Measurements from ENCODE around the gene MTHFD2L. TPM values are rescaled to one million over a fixed set of nuclear protein-coding genes. Genes with fewer than 3 reads are reported as not detected.

The MTHFD2L gene
- total RNA-seq, 1 experiment from 2014 or later = 11.6 TPM

GRCh38 chr4:74202062-74202586 lies 44.2 kb downstream of the MTHFD2L start:
- Histone ChIP-seq H3K23me2 (ENCODE audit: insufficient read length, low read depth, low read length, poor library complexity, severe bottlenecking) (no peaks in the 10 kb centered on the region), H2BK5ac (ENCODE audit: insufficient read length, low read length) (no peak overlapping the region), H3K4me1 (ENCODE audit: insufficient read depth, low read length) (no peaks in the 10 kb centered on the region), H3K4ac (ENCODE audit: low read depth, low read length) (no peak overlapping the region), H2BK15ac (ENCODE audit: low read depth, low read length) (no peak overlapping the region), H3K56ac (ENCODE audit: insufficient read length, low read depth, low read length) (no peak overlapping the region), H3K4me2 (ENCODE audit: insufficient read depth, insufficient read length, low read length) (no peak overlapping the region), H3K27ac (ENCODE audit: insufficient read length, low read depth, low read length) (no peak overlapping the region), H2AFZ (ENCODE audit: low read length) (no peak overlapping the region), H3K9ac (ENCODE audit: extremely low read depth, insufficient read length, low read length) (no peak overlapping the region), H3K9me3 (ENCODE audit: control insufficient read depth, low read depth, low read length) (no peaks in the 10 kb centered on the region), H3K23ac (ENCODE audit: insufficient read length, low read depth, low read length) (no peak overlapping the region), H4K91ac (ENCODE audit: insufficient read length, low read depth, low read length) (no peak overlapping the region), H4K8ac (replicated peaks; ENCODE audit: insufficient read length, low read depth, low read length) (no peak overlapping the region), H3K18ac (ENCODE audit: insufficient read length, low read depth, low read length) (no peak overlapping the region), H3K79me1 (ENCODE audit: insufficient read depth, low read depth, low read length, poor library complexity, severe bottlenecking) (no peaks in the 10 kb centered on the region), H4K5ac (ENCODE audit: insufficient read length, low read depth, low read length) (no peak overlapping the region), H3K79me2 (ENCODE audit: insufficient read depth, low read length) (no peaks in the 10 kb centered on the region), H3K14ac (ENCODE audit: insufficient read depth, low read length) (no peak overlapping the region), H3T11ph (ENCODE audit: low read length) (no peak overlapping the region), H4K20me1 (ENCODE audit: control insufficient read depth, insufficient read depth, insufficient read length) (no peaks in the 10 kb centered on the region), H3K27me3 (ENCODE audit: insufficient read depth, low read length) (no peaks in the 10 kb centered on the region), H2BK12ac (ENCODE audit: insufficient read length, low read depth, low read length) (no peak overlapping the region), H2BK20ac (ENCODE audit: low read depth, low read length, poor library complexity, severe bottlenecking) (no peak overlapping the region), H2AK5ac (ENCODE audit: insufficient read length, low read length) (no peak overlapping the region), H2BK120ac (ENCODE audit: low read depth, low read length, poor library complexity, severe bottlenecking) (no peak overlapping the region)
- DNase-seq = no peak
- no peaks in the 10 kb centered on the region for H3K27me3 Mint-ChIP-seq (ENCODE audit: low read depth)
- WGBS (ENCODE audit: extremely low coverage, insufficient read length, low lambda C conversion rate) = no CpG with 5 or more reads among the region's 5 CpGs
- peaks cover 4% of the 10 kb centered on the region in 2 experiments for H3K4me1 Mint-ChIP-seq
- H3K9me3 Mint-ChIP-seq = no peaks in the 10 kb centered on the region
- no peak for TF ChIP-seq CTCF (conservative IDR thresholded peaks at IDR 0.05)
- H3K4me3 Mint-ChIP-seq = no peak overlapping the region
- H3K36me3 Mint-ChIP-seq (ENCODE audit: insufficient read depth in 1 of 3, low read depth in 3 of 3) = no peaks in the 10 kb centered on the region; a peak in 2 of 7 replicates
- peak overlapping the region in 1 of 3 experiments; percentile 21; a peak in 1 of 7 replicates for H3K27ac Mint-ChIP-seq

All from H9 (cell line).